Esophagus muscularis mucosa (tissue), 4 donors: ENCODE data around the gene RAB7B. TPM values are rescaled to one million over a fixed set of nuclear protein-coding genes. Genes with fewer than 3 reads are reported as not detected.

Source experiments
- DNase-seq: peaks from one replicate; pipeline ENCODE4 v3.0.0-alpha.2; 2017; ENCODE audit errors: extremely low spot score
- H3K27ac ChIP-seq, 4 donors: fragments of 200-600 bp; sonication (generic); replicated peaks in 1 of 4; 1 replicate in 3 of 4; 2 replicates in 1 of 4; pipeline ENCODE4 v1.5.1; 2016 to 2019; ENCODE audit warnings: mild to moderate bottlenecking in 1 of 4
- H3K27me3 ChIP-seq, 4 donors: fragments of 200-600 bp; sonication (generic); one replicate each; pipeline versions ENCODE4 v1.5.1 to v1.6.0; 2016 to 2019
- H3K36me3 ChIP-seq, 4 donors: fragments of 200-600 bp; sonication (generic); one replicate each; pipeline ENCODE4 v1.5.1; 2016 to 2019
- H3K4me1 ChIP-seq, 4 donors: fragments of 200-600 bp; sonication (generic); one replicate each; pipeline ENCODE4 v1.5.1; 2016 to 2019
- H3K4me3 ChIP-seq, 4 donors: fragments of 200-600 bp; sonication (generic); 1 replicate in 2 of 4; 2 replicates in 2 of 4; pipeline ENCODE4 v1.5.1; 2016 to 2019; ENCODE audit warnings: mild to moderate bottlenecking in 4 of 4, moderate library complexity in 1 of 4
- H3K9me3 ChIP-seq, 4 donors: fragments of 200-600 bp; sonication (generic); 1 replicate in 3 of 4; 2 replicates in 1 of 4; pipeline ENCODE4 v1.5.1; 2016 to 2019
- EP300 ChIP-seq: sonication (generic); formaldehyde crosslinking; IDR thresholded peaks from one replicate; pipeline ENCODE4 v1.6.1; 2017; ENCODE audit warnings: antibody characterized with exemption
- POLR2A ChIP-seq: fragments of 450-650 bp; IDR thresholded peaks from one replicate; pipeline ENCODE4 v1.6.1; 2017; ENCODE audit warnings: antibody characterized with exemption, moderate library complexity, mild to moderate bottlenecking, low read depth
- POLR2AphosphoS5 ChIP-seq, 2 donors: sonication (generic); formaldehyde crosslinking; IDR thresholded peaks; one replicate each; pipeline ENCODE4 v1.6.1; 2017; ENCODE audit warnings: antibody characterized with exemption in 2 of 2
- WGBS: methylation state at CpG from one replicate; pipeline ENCODE4 v1.1.5; 2018; 5-methylcytosine and 5-hydroxymethylcytosine counted together
- intact Hi-C: fragments of 100-400 bp; cut with DNase I; formaldehyde crosslinking; loops from one replicate; pipeline ENCODE4 v1.15.1; 2023
- total RNA-seq, 4 donors: library from RNA; depleted of rRNA; stranded (reverse); fragments of >200 nt; gene quantifications; one replicate each; pipeline versions ENCODE4 v1.1.0 to v1.2.1, GENCODE V29; 2016
- TF ChIP-seq, protein P1 (sequence below), 3 experiments: fragments of 200-600 bp in 2 of 3; fragments of 450-650 bp in 1 of 3; sonication (generic) in 2 of 3; IDR thresholded peaks; one replicate each; pipeline ENCODE4 v1.5.1; 2017 to 2019; ENCODE audit warnings: antibody characterized with exemption in 3 of 3, mild to moderate bottlenecking in 2 of 3, moderate library complexity in 1 of 3

RAB7B gene
- total RNA-seq, 4 donors from 2014 or later, result 0.32 to 2.5 (median 1.8) TPM

DNA sequence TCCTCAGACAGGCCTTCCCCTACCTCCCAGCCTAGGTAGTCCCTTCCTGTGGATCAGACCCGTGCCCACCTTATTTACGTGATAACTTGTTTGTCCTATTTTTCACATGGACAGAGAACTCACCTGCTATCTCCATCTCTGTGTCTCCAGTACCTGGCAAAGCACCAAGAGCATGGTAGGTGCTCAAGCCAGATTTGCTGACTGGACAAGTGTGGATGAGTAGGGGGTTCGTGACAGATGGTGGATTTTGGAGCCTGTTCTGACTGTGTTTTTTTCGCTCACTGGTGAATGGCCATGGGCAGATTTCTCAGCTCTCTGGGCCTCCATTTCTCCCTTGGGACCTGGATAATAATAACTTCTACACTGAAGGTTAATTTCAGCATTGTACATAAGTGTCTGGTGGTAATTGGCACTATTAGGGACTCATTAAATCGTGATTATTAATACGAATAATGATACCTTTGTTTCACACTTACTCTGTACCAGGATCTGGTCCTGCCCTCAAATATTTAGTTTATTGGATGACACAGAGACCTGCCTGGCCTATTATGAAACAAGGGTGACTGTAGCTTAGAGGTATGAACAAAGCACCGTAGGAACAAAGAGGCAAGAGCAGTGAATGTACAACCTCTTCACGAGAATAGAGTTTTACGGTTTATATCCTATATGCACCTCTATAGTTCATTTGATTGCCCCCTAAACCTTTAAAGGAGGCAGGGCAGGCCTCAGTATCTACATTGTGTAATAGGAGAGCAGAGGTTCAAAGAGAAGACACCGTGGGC is 35.5 kb downstream of the RAB7B start:
- Histone ChIP-seq H3K4me1 (no peaks in the 10 kb centered on the region), H3K4me3 (no peak overlapping the region), H3K9me3 (no peaks in the 10 kb centered on the region), H3K36me3 (no peaks in the 10 kb centered on the region), H3K27me3 (no peaks in the 10 kb centered on the region), H3K27ac (no peak overlapping the region)
- 90% methylated on average over 10 of the region's 10 CpGs for WGBS
- intact Hi-C loops, result no loop called here
- TF ChIP-seq EP300 (no peak), POLR2A (no peak), POLR2AphosphoS5 (IDR thresholded peaks at IDR 0.05) (no peak)
- TF ChIP-seq, protein P1, sequence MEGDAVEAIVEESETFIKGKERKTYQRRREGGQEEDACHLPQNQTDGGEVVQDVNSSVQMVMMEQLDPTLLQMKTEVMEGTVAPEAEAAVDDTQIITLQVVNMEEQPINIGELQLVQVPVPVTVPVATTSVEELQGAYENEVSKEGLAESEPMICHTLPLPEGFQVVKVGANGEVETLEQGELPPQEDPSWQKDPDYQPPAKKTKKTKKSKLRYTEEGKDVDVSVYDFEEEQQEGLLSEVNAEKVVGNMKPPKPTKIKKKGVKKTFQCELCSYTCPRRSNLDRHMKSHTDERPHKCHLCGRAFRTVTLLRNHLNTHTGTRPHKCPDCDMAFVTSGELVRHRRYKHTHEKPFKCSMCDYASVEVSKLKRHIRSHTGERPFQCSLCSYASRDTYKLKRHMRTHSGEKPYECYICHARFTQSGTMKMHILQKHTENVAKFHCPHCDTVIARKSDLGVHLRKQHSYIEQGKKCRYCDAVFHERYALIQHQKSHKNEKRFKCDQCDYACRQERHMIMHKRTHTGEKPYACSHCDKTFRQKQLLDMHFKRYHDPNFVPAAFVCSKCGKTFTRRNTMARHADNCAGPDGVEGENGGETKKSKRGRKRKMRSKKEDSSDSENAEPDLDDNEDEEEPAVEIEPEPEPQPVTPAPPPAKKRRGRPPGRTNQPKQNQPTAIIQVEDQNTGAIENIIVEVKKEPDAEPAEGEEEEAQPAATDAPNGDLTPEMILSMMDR (IDR thresholded peaks at IDR 0.05), result no peak
- no peak for DNase-seq

DNA sequence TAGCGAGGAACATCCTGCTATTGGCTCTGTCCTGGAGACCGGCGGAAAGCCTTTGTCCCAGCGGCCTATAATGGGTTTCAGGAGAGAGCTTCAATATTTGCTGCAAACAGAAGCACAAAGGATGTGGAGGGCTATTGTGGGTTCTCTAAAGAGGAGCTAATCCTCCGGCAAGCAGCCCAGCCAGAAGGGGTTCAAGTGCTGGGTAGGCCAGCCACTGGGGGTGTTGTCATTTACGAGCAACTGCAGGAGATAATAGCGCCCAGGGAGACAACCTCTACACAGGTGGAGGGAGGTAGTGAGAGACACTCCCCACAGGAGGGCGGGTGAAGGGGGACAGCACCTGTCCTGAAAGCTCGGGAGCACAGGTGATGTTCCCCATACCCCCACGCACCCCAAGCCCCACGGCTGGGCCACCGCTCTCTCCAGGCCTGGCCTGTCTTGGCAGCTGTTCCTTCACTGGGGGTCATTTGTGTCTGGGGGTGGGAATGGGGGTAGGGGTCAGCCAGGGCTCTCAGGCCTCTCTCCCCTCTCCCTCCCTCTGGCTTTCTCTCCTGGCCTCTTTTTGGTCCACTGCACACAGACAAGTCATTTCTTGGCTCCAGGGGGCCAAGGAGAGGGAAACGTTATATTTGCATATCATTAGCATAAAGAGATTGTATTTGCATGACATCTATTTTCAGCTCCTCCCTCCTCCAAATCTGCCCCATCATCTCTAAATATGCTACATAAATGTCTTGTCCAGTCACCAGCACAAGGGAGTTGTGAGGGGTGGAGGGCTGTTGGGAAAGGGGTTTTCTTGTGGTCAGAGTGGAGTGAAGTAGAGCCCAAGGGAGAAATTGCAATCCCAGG is 37.9 kb downstream of the RAB7B start:
- Histone ChIP-seq H3K4me1 (peaks cover 3 to 15% (median 10%) of the 10 kb centered on the region in 4 donors), H3K36me3 (no peaks in the 10 kb centered on the region), H3K27me3 (peaks cover 0 to 1% (median 0%) of the 10 kb centered on the region in 4 donors), H3K9me3 (no peaks in the 10 kb centered on the region), H3K4me3 (no peak overlapping the region), H3K27ac (no peak overlapping the region)
- intact Hi-C loops, result no loop called here
- no peak for TF ChIP-seq POLR2A
- no peak for TF ChIP-seq EP300
- TF ChIP-seq, protein P1 (IDR thresholded peaks at IDR 0.05), result no peak
- TF ChIP-seq POLR2AphosphoS5 (IDR thresholded peaks at IDR 0.05), result no peak
- 93% methylated on average over 13 of the region's 13 CpGs for WGBS
- DNase-seq, result no peak

DNA sequence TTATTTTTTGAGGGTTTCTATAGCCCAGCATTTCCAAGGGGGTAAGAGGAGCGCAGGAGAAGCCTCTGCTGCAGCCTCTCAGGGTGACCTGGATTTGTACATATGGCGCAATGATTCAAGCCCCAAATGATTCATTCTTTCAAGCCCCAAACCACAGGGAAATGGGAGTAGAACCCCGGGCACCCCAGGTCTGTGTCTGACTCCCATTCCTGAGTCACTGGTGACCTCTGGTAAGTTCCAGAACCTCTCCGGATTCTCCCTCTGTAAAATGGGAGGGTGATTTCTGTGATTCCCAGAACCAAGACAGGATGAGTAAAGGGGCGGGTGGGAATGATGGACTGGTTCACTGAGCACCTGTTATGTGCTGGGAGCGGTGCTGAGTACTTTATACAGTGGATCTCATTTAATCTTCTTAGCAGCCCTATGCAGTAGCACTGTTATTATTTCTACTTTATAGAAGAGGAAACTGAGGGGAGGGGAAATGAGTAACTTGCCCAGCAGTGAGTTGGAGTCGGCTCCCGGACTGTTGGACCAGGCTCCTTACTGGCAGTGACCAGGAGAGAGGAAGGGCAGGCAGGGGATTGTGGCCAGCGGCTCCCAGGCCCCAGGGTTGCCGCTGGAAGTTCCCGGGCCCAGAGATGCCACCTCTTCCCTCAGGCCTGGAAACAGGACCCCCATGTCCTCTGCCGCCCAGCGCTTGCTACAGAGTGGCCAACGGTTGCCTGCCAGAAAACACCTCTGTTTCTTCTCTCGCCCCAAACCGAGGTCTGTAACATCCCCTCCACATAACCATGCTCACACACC is 39.6 kb downstream of the RAB7B start:
- no peak for DNase-seq
- no peaks in the 10 kb centered on the region for H3K9me3 ChIP-seq
- peaks cover 3 to 15% (median 10%) of the 10 kb centered on the region in 4 donors for H3K4me1 ChIP-seq
- 92% methylated on average over 16 of the region's 16 CpGs for WGBS
- intact Hi-C loops, result no loop called here
- TF ChIP-seq, protein P1 (IDR thresholded peaks at IDR 0.05), result no peak
- TF ChIP-seq POLR2A, result no peak
- TF ChIP-seq EP300, result no peak
- no peak for TF ChIP-seq POLR2AphosphoS5 (IDR thresholded peaks at IDR 0.05)
- no peaks in the 10 kb centered on the region for H3K36me3 ChIP-seq
- H3K27me3 ChIP-seq, result peaks cover 0 to 12% (median 0%) of the 10 kb centered on the region in 4 donors
- no peak overlapping the region for H3K4me3 ChIP-seq
- H3K27ac ChIP-seq, result no peak overlapping the region

DNA sequence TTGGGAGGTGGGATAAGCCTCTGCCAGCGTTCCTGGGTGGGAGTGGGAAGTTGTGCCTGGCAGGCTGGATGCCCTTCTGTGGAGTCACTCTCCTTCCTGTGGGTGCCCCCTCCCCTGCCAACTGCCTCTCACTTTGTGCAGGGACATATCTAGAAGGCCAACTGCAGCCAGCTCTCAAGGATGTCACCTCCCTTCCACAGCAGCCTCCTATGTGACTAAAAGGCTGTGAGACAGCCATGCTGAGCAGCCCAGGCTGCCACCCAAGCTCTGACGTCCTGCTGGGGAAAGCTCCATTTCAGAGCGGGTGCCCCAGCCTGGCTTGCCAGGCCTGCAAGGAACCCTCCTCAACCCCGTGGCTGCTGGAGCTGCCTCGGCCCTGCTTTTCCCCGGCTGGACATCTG is 40.4 kb downstream of the RAB7B start:
- intact Hi-C loops, result no loop called here
- WGBS, result 83% methylated on average over 3 of the region's 6 CpGs
- no peak for DNase-seq
- Histone ChIP-seq H3K9me3 (no peaks in the 10 kb centered on the region), H3K27ac (no peak overlapping the region), H3K4me3 (no peak overlapping the region), H3K4me1 (peaks cover 3 to 15% (median 10%) of the 10 kb centered on the region in 4 donors), H3K27me3 (peaks cover 0 to 15% (median 0%) of the 10 kb centered on the region in 4 donors), H3K36me3 (no peaks in the 10 kb centered on the region)
- TF ChIP-seq POLR2A, result no peak
- TF ChIP-seq EP300, result no peak
- no peak for TF ChIP-seq POLR2AphosphoS5 (IDR thresholded peaks at IDR 0.05)
- TF ChIP-seq, protein P1 (IDR thresholded peaks at IDR 0.05), result no peak
